Umbilical cord (tissue), 2 donors: Measurements from ENCODE around the gene PDIA2. TPM values are rescaled to one million over a fixed set of nuclear protein-coding genes. Genes with fewer than 3 reads are reported as not detected.

ENCODE experiments used
- DNase-seq: peaks from one replicate; pipeline ENCODE4 v3.0.0-alpha.2; 2015; ENCODE audit warnings: low spot score
- total RNA-seq: library from RNA; depleted of rRNA; stranded (reverse); fragments of >200 nt; gene quantifications from one replicate; pipeline ENCODE4 v1.2.3, GENCODE V29; 2014; ENCODE audit warnings: low replicate concordance; ENCODE audit not compliant: insufficient read depth

Gene PDIA2
- total RNA-seq, 1 donor from 2014 or later = 9.9 TPM

DNA sequence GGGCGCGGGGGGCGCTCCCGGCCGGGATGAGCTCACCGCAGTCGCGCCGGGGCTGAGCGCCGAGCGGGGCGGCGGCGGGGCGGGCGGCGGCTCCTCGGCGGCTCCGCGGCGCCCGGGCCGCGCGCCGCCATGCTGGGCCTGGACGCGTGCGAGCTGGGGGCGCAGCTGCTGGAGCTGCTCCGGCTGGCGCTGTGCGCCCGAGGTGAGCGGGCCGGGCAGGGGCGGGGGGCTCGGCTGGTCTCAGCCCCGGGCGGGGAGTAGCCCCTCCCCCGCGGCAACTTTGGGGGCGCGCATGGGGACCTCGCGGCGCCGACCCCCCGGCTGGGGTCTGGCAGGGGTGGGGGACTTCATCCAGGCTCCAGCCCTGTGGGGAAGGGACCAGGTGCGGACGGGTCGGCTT, 2.4 kb upstream of the PDIA2 start, which contains the start of gene ARHGDIG:
Gene ARHGDIG, plus strand, starts transcription at position 40 of the 400 bp plus-strand sequence. Its CDS starts 90 bp downstream, at position 130.
- no peak for DNase-seq

DNA sequence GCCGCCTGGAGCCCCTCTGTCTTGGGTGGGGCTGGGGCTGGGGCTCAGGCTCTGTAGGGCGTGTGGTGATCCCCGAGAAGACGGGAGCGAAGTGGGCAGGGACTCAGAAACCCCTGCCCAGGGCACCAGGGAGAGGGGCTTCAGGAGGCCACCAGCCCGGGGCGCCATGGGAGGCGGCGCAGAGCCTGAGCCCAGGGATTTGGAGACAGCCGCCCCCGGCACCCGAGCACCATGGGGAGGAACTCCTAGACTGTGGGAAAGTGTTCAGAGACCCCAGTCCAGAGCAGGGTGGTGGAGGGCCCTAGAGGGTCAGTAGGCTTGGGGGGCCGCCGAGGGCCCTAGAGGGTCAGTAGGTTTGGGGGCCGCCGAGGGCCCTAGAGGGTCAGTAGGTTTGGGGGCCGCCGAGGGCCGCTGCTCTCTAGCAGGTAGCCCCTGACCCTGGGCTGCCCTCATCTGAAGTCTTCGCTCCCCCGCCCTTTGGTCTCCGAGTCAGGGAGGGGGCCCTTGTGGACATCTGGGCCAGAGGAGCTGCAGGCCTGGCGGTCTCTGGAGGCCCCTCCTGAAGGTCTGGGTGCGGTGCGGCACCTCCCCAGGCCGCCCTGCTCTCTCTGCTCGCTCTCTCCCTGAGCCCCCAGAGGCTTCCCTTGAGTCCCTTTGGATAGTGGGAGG, 1.8 kb upstream of the PDIA2 start:
- DNase-seq = no peak

DNA sequence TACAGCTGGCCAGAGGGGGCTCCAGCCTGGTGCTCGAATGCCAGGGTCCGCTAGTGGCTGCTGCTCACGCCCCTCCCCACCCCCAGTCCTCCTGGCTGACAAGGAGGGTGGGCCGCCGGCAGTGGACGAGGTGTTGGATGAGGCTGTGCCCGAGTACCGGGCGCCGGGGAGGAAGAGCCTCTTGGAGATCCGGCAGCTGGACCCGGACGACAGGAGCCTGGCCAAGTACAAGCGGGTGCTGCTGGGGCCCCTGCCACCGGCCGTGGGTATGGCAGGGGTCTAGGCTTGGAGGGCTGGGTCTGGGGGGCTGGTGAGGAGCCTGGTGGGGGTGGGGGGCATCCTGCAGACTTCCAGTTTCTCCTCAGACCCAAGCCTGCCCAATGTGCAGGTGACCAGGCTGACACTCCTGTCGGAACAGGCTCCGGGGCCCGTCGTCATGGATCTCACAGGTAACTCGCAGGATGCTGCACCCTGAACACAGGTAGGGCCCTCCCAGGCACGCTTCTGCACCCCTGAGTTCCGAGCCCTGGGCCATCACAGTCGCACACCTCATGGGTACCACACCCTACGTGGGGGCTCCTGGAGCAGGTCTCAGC, 1.2 kb upstream of the PDIA2 start:
- no peak for DNase-seq

DNA sequence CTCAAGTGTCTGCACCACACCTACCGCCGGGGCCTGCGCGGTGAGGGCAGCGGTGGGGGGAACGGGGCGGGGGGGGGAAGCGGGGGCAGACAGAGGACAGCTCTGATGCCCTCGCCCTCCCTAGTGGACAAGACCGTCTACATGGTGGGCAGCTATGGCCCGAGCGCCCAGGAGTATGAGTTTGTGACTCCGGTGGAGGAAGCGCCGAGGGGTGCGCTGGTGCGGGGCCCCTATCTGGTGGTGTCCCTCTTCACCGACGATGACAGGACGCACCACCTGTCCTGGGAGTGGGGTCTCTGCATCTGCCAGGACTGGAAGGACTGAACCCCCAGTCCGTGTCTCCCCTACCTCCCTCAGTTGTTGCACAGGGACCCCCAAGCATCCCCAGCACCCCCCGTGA, 473 bp upstream of the PDIA2 start:
- DNase-seq = no peak

DNA sequence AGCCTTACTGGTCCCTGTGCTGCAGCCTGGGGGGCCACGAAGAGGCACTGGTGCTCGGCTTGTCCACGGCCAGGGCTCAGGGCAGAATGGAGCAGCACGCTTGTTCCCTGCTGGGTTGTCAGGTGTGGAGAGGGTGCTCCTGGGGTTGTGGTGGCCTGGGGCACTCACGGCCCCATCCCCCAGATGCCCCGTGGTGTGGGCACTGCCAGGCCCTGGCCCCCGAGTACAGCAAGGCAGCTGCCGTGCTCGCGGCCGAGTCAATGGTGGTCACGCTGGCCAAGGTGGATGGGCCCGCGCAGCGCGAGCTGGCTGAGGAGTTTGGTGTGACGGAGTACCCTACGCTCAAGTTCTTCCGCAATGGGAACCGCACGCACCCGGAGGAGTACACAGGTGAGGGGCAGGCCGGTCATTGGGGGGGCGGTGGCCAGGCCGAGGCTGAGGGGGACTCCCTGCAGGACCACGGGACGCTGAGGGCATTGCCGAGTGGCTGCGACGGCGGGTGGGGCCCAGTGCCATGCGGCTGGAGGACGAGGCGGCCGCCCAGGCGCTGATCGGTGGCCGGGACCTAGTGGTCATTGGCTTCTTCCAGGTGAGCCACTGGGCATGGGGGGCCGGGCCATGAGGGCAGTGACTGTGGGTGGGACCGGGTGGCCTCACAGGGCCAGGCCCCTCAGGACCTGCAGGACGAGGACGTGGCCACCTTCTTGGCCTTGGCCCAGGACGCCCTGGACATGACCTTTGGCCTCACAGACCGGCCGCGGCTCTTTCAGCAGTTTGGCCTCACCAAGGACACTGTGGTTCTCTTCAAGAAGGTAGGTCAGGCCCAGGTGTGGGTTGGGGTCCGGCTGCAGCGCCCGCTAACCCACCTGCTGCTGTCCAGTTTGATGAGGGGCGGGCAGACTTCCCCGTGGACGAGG, 1.5 kb downstream of the PDIA2 start:
- DNase-seq = no peak

DNA sequence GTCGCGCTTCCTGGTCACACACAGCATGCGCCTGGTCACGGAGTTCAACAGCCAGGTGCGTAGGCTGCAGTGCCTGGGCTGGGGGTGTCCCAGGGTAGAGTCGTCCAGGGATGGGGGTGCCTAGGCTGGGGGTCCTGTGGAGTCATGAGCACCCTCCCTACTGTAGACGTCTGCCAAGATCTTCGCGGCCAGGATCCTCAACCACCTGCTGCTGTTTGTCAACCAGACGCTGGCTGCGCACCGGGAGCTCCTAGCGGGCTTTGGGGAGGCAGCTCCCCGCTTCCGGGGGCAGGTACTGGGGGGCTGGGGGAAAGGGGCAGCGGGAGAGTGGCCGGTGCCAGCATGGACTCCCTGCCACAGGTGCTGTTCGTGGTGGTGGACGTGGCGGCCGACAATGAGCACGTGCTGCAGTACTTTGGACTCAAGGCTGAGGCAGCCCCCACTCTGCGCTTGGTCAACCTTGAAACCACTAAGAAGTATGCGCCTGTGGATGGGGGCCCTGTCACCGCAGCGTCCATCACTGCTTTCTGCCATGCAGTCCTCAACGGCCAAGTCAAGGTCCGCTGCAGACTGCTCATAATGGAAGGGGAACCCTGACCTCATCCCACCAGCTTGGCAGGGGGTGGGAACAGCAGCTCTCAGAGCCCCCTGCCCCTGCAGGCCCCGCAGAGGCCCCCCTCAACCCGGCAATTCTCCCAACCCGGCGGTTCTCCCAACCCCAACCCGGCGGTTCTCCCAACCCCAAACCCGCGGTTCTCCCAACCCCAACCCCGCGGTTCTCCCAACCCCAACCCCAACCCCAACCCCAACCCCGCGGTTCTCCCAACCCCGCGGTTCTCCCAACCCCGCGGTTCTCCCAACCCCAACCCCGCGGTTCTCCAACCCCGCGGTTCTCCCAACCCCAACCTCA, 2.4 kb downstream of the PDIA2 start:
- DNase-seq = no peak

DNA sequence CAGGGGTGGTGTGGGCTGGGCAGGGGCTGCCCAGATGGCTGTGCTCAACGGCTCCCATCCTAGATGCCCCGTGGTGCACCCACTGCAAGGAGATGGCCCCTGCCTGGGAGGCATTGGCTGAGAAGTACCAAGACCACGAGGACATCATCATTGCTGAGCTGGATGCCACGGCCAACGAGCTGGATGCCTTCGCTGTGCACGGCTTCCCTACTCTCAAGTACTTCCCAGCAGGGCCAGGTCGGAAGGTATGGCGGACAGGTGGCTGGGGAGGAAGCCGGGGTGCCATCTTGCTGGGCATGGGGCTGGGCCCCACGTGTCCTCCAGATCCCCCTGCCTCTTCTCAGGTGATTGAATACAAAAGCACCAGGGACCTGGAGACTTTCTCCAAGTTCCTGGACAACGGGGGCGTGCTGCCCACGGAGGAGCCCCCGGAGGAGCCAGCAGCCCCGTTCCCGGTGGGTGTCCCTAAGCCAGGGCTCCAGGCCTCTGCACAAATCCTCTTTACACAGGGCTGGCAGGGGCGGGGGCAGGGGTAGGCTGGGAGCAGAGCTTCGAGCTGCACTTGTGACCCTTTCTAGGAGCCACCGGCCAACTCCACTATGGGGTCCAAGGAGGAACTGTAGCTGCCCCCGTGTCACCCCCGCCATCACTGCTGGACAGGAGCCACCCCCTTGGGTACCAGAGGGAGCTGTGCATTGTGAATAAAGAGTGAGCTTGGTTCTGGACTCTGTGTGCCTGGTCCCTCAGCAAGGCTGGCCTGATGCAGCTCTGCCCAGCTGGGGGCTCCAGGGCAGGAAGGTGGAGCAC, 3.7 kb downstream of the PDIA2 start:
- DNase-seq = no peak

DNA sequence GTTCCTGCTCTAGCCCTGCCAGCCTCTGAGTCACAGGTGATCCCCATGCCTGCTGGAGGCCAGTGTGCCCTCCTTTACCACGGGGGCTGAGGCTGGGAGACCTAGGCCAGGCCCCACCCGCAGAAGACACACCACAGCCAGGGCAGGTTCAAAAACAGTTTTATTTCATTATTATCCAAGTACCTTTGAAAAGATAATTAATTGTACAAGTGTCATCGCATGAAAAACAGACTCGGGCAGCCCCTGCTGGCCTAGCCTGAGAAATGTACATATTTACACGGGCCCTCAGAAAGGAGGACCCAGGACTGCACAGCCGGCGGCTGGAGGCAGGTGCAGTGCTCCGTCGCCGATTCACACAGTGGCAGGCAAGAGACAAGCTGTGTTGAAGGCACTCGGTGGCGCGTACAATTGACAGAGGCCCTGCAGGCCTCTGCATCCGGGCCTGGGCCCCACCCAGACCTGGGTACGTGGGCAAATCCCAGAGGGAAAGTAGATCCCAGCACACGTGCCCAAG, 4.4 kb downstream of the PDIA2 start:
- DNase-seq = no peak

DNA sequence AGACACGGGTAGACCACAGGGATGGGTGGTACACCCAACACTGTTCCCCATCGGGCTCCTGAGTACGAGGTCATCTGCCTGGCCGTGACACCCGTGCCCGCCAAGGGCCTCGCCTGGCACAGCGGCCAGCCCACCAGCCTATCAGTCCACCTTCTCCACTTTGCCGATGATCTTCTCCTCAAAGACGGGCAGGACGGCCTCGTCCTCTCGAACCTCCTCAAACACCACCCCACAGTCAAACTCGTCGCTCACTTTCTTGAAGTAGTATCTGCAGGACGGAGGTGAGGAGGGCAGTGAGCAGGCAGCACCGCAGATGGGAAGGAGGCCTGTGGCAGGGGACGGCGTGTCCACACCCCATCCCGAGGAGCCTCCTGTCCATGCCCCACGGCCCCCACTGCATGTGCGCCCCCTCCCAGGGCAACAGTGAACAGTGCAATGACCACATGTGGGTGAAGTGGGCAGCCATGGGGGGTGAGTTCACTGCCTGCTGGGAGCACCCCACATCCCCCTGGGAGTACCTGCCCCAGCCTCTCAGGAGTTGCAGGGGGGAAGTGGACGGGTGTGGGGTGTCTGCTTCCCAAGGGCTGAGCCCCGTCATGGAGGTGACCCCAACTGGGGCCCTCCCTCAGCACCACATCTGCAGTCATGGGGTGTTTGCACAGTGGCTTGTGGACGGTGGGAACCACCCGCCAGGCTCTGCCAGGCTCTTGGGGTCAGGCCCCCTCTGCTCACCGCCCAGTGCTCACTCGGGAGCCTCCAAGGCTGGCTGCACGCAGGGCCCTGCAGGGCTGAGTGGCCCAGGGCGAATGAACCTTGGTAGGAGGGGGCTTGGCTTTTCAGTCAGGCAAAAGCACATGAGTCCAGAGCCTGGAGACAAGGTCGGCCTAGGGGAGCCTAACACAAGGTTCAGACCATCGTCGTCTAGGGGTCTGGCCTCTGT, 5.3 kb downstream of the PDIA2 start:
- no peak for DNase-seq

DNA sequence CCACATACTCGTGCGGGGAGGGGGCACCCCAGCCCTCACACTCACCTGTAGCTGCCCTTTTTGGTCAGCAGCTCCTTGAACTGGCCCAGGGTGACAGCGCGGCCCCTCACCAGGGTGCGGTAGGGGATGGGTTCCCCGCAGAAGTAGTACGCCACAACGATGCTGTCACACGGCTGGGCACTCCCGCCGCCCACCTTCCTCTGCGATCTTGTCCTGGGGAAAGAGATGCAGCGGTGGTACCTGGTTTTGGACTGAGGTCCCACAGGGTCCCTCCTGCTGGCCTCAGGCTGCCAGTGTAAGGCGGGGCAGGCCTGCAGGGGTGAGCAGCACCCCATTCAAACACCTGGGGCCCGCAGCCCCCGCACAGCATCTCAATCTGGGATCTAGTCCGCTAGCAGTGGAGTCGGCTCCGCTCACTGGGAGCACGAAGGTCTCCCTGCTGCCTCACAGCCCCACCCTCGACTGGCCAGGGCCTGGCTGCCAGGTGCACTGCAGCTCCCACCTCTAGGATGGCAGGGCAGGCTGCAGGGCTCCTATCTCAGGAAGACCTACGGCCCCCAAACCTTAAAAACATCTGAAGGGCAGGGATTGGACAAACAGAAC, 6.5 kb downstream of the PDIA2 start:
- no peak for DNase-seq

DNA sequence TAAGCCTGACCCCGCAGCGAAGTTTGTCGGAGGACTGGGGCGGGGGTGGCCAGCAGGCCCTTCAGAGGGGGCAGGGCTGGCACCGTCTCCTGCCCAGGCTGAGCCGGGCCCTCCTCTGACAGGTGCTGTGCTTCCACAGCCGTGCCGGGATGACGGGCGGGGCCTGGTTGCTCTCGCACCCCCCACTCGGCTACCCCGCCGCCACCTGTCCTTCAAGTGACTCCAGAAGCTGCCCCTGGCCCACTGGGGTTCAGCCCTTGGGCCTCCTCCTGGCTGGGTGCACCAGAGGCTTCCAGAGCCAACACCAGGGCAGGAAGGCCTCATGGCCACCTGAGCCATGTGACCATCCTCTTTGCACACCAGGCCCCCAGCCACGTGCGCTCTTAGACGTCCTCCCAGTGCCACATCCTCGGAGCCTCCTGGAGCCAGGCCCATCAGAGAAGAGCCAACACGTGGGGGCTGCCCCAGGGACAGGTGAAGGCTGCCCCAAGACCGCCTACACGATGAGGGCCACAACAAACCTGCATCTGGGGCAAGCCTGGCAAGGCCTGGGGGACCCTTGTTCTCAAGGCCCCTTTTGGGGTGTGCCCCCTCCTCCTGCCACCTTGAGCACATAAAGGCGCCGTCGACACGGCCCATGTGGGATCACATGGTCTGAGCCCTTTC, 7.2 kb downstream of the PDIA2 start:
- no peak for DNase-seq

DNA sequence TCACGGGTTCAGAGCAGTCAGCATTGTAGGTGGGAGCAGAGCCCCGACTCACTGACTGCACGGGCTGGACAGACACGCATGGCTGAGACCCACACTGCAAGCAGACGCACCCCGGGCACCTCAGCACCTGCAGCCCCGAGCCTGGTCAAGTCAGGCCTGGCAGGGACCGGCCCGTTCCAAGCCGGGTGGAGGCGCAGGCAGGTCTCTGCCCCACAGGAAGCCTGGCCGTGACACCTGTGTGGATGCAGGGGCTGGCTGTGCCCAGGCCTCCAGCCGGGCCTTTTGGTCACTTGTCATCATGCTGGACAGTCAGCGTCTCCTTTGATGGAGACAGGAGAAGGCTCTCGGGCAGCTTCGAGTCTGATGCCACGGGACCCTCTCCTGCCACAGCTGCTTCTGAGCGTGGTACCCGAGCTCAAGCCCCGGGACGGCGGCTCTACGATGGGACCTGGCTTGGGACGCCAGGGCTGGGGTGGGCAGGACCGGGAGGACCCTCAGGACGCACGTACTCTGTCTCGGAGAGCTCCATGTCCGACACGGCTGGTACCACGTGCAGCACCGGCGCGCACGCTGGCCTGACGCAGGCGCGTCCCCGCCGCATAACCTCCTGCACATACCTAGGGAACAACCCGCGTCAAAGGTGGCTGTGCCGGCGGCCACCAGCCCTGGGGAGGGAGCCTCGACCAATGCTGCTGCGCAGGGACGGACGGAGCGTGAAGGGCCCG, 7.9 kb downstream of the PDIA2 start:
- DNase-seq = no peak

DNA sequence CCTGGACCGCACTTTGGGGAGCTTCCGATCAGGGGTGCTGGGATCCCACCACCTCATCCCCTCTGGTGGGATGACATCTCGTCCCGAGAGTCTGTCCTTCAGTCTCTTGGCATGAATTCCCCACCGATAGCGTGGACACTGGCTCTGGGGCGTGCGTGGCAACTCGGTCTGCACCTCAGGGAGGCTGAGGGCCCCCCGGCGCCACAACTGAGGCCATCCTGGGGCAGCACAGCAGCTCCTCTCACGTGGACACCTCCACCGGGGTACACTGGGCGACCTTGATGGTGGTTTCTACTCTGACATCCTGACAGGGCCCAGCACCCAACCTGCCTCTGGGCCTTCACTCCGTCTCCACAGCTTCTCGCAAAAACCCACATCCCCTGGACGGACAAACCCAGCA, 8.6 kb downstream of the PDIA2 start:
- DNase-seq = no peak

DNA sequence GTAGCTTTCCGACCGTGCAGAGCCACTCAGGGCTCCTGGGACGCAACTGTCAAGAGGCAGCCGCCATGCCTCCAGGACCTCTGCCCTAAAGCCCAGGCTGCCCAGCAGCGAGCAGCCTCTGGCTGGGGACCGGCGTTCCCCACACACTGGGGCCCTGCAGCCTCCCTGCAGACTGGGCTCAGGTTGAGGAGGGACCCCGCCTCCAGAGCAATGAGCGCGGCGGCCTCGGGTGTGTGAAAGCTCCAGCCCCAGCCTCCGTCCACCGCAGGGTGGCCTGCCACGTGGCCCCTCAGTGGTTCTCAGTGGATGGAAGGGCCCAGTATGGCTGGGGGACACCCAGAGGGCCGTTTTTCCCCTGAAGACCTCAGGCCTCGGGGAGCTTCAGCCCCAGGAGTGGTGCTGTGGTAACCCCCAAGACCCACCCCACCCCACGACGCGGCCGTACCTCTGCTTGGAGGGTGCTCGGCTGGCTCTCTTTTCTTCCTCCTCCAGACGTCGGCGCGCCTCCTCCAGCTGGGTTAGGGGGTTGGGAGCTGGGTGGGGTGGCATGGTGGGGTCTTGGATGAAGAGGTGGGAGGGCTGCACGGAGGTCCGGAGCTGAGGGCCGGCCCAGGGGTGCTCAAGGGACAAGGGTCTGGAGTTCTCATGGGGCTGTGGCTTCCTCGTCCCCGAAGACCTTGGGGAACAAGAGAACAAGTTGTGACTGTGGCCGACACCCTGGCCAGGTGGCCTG, 10.2 kb downstream of the PDIA2 start:
- no peak for DNase-seq

DNA sequence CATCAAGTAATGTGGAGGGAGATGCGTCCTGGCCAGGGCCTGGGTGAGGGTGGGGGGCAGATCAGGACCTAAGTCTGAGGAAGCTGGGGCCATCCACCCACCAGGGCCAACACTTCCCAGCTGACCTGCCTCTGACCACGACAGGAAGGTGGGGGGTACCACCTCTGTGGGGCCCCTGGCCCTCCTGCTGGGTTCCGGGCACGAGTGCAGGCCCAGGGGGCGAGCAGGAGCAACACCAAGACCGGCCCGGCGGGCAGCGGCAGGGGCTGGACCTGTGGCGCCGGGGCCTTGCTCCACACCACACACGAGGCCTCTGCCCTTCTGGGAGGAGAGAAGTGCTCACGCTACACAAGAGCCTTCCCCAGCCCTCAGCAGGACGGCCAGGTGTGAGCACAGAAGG, 13.3 kb downstream of the PDIA2 start:
- DNase-seq = no peak

DNA sequence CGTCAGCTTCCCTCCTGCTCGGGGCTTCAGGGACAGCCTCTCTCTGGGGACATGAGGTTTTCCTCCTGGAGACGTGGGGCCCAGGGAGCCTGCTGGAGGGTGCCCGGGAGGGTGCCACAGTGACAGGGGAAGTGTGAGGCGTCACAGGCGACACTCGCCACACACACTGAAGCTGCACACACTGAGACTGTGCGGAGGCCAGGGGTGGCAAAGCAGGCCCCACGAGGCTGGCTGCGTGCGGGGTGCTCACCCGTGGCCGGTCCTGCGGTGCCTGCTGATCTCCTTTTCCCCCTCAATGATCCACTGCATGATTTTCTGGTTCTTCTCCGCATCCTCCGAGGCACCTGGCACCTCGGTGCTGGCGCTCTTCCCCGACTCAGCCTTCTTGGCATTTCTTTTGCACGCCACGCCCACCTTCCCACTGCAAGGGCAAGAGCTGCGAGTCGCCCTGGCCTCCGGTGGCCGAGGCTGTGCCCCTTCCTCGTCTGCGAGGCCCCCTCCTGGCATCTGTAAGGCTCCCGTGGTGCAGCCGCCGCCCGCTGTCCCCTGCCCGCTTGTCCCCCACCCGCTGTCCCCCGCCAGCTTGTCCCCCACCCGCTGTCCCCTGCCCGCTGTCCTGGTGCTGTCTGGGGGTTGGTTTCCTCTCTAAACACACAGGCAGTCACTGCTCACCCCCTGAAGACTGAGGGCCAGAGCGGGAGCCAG, 14.0 kb downstream of the PDIA2 start:
- DNase-seq = no peak
